Caco-2 (cell line): ENCODE data around the gene RAD50. TPM values are rescaled to one million over a fixed set of nuclear protein-coding genes. Genes with fewer than 3 reads are reported as not detected.

Experiments
- BruUV-seq: library from RNA; stranded (reverse); fragments of 400-500 nt; replicated peaks from 2 replicates; lab custom pipeline; 2021; lab: Mats Ljungman, UMichigan
- CTCF ChIA-PET: fragments of 300-600 bp; sonication (Branson Sonifier 250); formaldehyde crosslinking; loops from one replicate; lab custom pipeline; 2022; ENCODE audit warnings: antibody characterized with exemption; lab: Charles Lee
- POLR2A ChIA-PET: fragments of 300-600 bp; sonication (Branson Sonifier 250); formaldehyde crosslinking; loops from one replicate; lab custom pipeline; 2022; ENCODE audit warnings: antibody characterized with exemption; lab: Charles Lee
- DNase-seq, 2 experiments: peaks; one replicate each; pipeline versions ENCODE4 v3.0.0 to v3.0.0-alpha.2; 2020 to 2022
- H3K27me3 ChIP-seq: replicated peaks from 2 replicates; pipeline ENCODE4 v1.6.0; 2011; ENCODE audit warnings: low read length; ENCODE audit not compliant: control insufficient read depth, insufficient read depth
- H3K36me3 ChIP-seq: 2 replicates; pipeline ENCODE4 v1.5.1; 2011; ENCODE audit warnings: low read length; ENCODE audit not compliant: control insufficient read depth, insufficient read depth
- H3K4me1 ChIP-seq: fragments of 250-450 bp; sonication (Bioruptor Pico); 2 replicates; pipeline ENCODE4 v1.5.1; 2020; ENCODE audit warnings: mild to moderate bottlenecking
- H3K4me3 ChIP-seq: 2 replicates; pipeline ENCODE4 v1.5.1; 2011; ENCODE audit warnings: low read depth, mild to moderate bottlenecking, control low read depth, low read length
- H3K9me3 ChIP-seq: fragments of 250-450 bp; sonication (Bioruptor Pico); 2 replicates; pipeline ENCODE4 v1.5.1; 2020; ENCODE audit warnings: mild to moderate bottlenecking, moderate library complexity
- H3K27ac Mint-ChIP-seq: one replicate; pipeline ENCODE4 v1.8.0; 2022; ENCODE audit warnings: mixed read lengths; ENCODE audit not compliant: unreplicated experiment
- H3K27me3 Mint-ChIP-seq: one replicate; pipeline ENCODE4 v1.8.0; 2022; ENCODE audit warnings: mixed read lengths; ENCODE audit not compliant: insufficient read depth, unreplicated experiment
- H3K36me3 Mint-ChIP-seq: one replicate; pipeline ENCODE4 v1.8.0; 2022; ENCODE audit warnings: mild to moderate bottlenecking, mixed read lengths; ENCODE audit not compliant: insufficient read depth, unreplicated experiment
- H3K4me1 Mint-ChIP-seq: one replicate; pipeline ENCODE4 v1.8.0; 2022; ENCODE audit warnings: low read depth, mixed read lengths; ENCODE audit not compliant: unreplicated experiment
- H3K4me3 Mint-ChIP-seq: one replicate; pipeline ENCODE4 v1.8.0; 2022; ENCODE audit warnings: mild to moderate bottlenecking, moderate library complexity, mixed read lengths; ENCODE audit not compliant: unreplicated experiment
- H3K9me3 Mint-ChIP-seq: one replicate; pipeline ENCODE4 v1.8.0; 2022; ENCODE audit warnings: mixed read lengths; ENCODE audit not compliant: unreplicated experiment
- intact Hi-C: fragments of 100-400 bp; cut with micrococcal nuclease; formaldehyde crosslinking; loops from one replicate; pipeline ENCODE4 v1.10.0; 2022; ENCODE audit not compliant: unreplicated experiment
- total RNA-seq: library from RNA; stranded (reverse); gene quantifications from 2 replicates; pipeline ENCODE4 v1.2.3, GENCODE V29; 2022
- TF ChIP-seq, protein P1 (sequence below), 2 experiments: fragments of 200-600 bp in 1 of 2; IDR thresholded peaks; 1 replicate in 1 of 2; 2 replicates in 1 of 2; pipeline versions ENCODE4 v1.5.1 to v1.8.0; 2011 to 2022; ENCODE audit warnings: antibody characterized with exemption in 1 of 2, control low read depth in 1 of 2, inconsistent platforms in 1 of 2, low read depth in 1 of 2, low read length in 1 of 2, mild to moderate bottlenecking in 1 of 2, moderate library complexity in 1 of 2; ENCODE audit not compliant: insufficient read depth in 1 of 2, severe bottlenecking in 1 of 2, unreplicated experiment in 1 of 2

RAD50 gene
- total RNA-seq, 1 experiment from 2014 or later, result 53.2 TPM

DNA sequence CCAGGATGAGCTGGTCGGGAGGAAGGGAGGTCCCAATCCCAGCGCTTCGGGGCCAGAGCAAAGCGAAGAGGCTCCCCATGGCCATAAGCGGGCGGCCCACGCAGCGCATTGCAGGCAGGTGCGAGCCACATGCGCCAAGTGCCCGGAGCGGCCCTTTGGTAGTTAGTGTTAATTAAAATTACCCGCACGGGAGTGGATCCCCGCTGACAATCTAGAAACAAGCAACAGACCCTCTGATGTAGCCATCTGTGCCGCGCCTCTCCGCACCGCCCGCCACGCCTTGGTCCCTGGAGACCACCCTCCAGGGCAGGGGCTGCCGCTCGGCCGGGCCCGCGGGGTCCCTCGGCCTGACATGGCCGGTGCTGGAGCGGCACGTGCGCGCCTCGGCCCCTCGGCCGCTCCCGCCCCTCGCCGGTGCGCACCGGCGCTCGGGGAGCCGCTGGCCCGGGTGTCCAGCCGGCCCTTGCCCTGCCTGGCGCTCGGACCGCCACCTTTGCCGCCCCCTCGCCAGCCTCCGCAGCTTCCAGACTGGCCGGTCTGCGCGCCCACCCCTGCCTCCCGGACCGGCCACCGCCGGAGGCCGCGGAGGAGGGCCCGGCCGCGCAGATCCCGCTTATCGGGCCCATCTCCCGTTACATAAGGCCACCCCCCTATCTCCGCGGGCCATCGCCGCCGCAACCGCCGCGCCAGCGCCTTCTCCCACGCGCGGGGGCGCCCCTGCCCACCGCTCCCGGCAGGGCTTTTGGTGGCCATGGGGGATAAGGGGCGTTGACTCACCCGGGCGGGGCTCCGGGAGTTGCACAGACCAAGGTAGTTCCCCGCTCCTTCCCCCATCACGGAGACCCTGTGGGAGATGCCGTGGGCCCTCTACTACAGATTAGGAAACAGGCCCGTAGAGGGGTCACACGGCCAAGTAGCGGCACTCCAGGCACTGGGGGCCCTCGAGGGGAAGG, 99.3 kb downstream of the RAD50 start:
- intact Hi-C loops, result no loop called here
- H3K36me3 Mint-ChIP-seq, result no peaks in the 10 kb centered on the region
- H3K4me1 Mint-ChIP-seq, result no peaks in the 10 kb centered on the region
- H3K27ac Mint-ChIP-seq, result no peak overlapping the region
- no peaks in the 10 kb centered on the region for H3K27me3 ChIP-seq
- TF ChIP-seq, protein P1, sequence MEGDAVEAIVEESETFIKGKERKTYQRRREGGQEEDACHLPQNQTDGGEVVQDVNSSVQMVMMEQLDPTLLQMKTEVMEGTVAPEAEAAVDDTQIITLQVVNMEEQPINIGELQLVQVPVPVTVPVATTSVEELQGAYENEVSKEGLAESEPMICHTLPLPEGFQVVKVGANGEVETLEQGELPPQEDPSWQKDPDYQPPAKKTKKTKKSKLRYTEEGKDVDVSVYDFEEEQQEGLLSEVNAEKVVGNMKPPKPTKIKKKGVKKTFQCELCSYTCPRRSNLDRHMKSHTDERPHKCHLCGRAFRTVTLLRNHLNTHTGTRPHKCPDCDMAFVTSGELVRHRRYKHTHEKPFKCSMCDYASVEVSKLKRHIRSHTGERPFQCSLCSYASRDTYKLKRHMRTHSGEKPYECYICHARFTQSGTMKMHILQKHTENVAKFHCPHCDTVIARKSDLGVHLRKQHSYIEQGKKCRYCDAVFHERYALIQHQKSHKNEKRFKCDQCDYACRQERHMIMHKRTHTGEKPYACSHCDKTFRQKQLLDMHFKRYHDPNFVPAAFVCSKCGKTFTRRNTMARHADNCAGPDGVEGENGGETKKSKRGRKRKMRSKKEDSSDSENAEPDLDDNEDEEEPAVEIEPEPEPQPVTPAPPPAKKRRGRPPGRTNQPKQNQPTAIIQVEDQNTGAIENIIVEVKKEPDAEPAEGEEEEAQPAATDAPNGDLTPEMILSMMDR (IDR thresholded peaks at IDR 0.05; ENCODE audit: insufficient read depth in 1 of 2, low read depth in 1 of 2, low read length in 1 of 2, severe bottlenecking in 1 of 2, unreplicated experiment in 1 of 2), result no peak
- no peak for DNase-seq
- ChIA-PET POLR2A (no interaction called here), CTCF (no interaction called here)
- H3K9me3 ChIP-seq, result no peaks in the 10 kb centered on the region
- H3K36me3 ChIP-seq, result no peaks in the 10 kb centered on the region
- BruUV-seq, result no TSS peak
- peak overlapping the region; percentile 12; the same call in 1 of the 2 replicates for H3K4me3 ChIP-seq
- H3K4me3 Mint-ChIP-seq, result no peak overlapping the region
- no peaks in the 10 kb centered on the region for H3K9me3 Mint-ChIP-seq
- no peaks in the 10 kb centered on the region for H3K4me1 ChIP-seq
- no peaks in the 10 kb centered on the region for H3K27me3 Mint-ChIP-seq

DNA sequence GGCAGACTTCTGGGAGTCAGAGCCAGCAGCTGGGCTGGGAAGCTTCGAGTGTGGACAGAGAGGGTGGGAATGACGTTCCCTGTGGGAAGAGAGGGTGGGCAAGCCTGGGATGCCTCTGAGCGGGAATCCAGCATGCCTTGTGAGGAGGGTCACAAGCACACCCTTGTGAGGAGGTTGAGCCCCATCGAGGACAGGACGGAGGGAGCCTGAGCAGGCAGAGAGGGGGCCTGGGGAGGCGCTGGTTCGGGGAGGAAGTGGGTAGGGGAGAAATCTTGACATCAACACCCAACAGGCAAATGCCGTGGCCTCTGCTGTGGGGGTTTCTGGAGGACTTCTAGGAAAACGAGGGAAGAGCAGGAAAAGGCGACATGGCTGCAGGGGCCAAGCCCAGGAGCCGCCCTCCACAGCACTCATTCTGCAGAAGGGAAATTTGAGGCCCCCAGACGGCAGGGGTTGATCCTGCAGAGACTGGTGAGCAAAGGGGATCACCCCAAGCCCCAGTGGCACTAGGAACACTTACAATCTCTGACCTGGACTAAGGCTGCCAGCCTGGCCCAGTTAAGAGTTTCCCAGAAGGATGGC, 100.1 kb downstream of the RAD50 start:
- TF ChIP-seq, protein P1 (IDR thresholded peaks at IDR 0.05; ENCODE audit: insufficient read depth in 1 of 2, low read depth in 1 of 2, low read length in 1 of 2, severe bottlenecking in 1 of 2, unreplicated experiment in 1 of 2), result no peak
- intact Hi-C loops, result no loop called here
- H3K27me3 ChIP-seq, result no peaks in the 10 kb centered on the region
- no peaks in the 10 kb centered on the region for H3K9me3 ChIP-seq
- no peaks in the 10 kb centered on the region for H3K4me1 Mint-ChIP-seq
- no peak overlapping the region for H3K27ac Mint-ChIP-seq
- ChIA-PET CTCF (no interaction called here), POLR2A (no interaction called here)
- no peaks in the 10 kb centered on the region for H3K4me1 ChIP-seq
- no TSS peak for BruUV-seq
- no peaks in the 10 kb centered on the region for H3K9me3 Mint-ChIP-seq
- H3K4me3 ChIP-seq, result no peak overlapping the region
- no peak overlapping the region for H3K4me3 Mint-ChIP-seq
- H3K36me3 ChIP-seq, result no peaks in the 10 kb centered on the region
- no peak for DNase-seq
- no peaks in the 10 kb centered on the region for H3K27me3 Mint-ChIP-seq
- no peaks in the 10 kb centered on the region for H3K36me3 Mint-ChIP-seq

DNA sequence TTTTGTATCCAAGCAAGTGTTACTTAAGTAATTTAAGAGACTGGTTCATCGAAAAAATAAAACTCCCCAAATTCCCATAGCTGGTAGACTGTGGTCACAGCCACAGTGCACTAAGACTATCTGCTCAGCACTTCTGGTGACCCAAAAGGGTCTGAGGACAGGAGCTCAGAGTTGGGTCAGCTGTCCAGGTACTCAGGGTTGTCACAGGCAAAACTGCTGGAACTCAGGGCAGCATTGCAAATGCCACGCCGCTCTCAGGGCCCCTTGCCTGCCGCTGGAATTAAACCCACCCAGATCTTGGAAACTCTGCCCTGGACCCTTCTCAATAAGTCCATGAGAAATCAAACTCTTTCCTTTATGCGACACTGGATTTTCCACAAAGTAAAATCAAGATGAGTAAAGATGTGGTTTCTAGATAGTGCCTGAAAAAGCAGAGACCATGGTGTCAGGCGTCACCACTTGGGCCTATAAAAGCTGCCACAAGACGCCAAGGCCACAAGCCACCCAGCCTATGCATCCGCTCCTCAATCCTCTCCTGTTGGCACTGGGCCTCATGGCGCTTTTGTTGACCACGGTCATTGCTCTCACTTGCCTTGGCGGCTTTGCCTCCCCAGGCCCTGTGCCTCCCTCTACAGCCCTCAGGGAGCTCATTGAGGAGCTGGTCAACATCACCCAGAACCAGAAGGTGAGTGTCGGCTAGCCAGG, 101.1 kb downstream of the RAD50 start, which contains the start of gene IL13:
TSS of gene IL13 (plus strand) at position 498 of the 705 bp plus-strand sequence. CDS start at position 512, 14 bp downstream.
- Histone ChIP-seq H3K27me3 (no peaks in the 10 kb centered on the region), H3K4me3 (no peak within 1 kb of the TSS), H3K4me1 (no peaks in the 10 kb centered on the region), H3K9me3 (no peaks in the 10 kb centered on the region), H3K36me3 (no peaks in the 10 kb centered on the region)
- intact Hi-C loops, result no loop called here
- BruUV-seq, result no TSS peak
- Mint-ChIP-seq H3K27me3 (no peaks in the 10 kb centered on the region), H3K9me3 (no peaks in the 10 kb centered on the region), H3K27ac (no peak within 1 kb of the TSS), H3K4me1 (no peaks in the 10 kb centered on the region), H3K4me3 (no peak within 1 kb of the TSS), H3K36me3 (no peaks in the 10 kb centered on the region)
- DNase-seq, result no peak
- CTCF ChIA-PET, result interaction anchor here (0.7 kb wide), 1 partner anchor 188 kb away, joined by 3 read pairs; no protein-coding TSS in a partner anchor
- POLR2A ChIA-PET, result interaction anchor here (0.6 kb wide), 1 partner anchor 14 kb away, joined by 13 read pairs; no protein-coding TSS in a partner anchor
- TF ChIP-seq, protein P1 (IDR thresholded peaks at IDR 0.05; ENCODE audit: insufficient read depth in 1 of 2, low read depth in 1 of 2, low read length in 1 of 2, severe bottlenecking in 1 of 2, unreplicated experiment in 1 of 2), result no peak
